Measurements from ENCODE around the gene MIF4GD.

MIF4GD gene

GRCh38 chr17:75270966-75271232 lies at the start of gene MIF4GD:
Gene MIF4GD (minus strand): TSS chr17:75271231. CDS start chr17:75270195, 1,036 bp downstream.
- peak within 1 kb of the TSS; percentile 94 for H3K27ac ChIP-seq
- TF ChIP-seq CTCF (conservative IDR thresholded peaks at IDR 0.05): no peak

- TF ChIP-seq CTCF (conservative IDR thresholded peaks at IDR 0.05): no peak
- H3K27ac ChIP-seq: no peak overlapping the region
Observed at GRCh38 chr17:75319904-75320691, 49.1 kb upstream of the MIF4GD start.

- H3K27ac ChIP-seq: no peak overlapping the region
Observed at GRCh38 chr17:75318615-75319222, 47.7 kb upstream of the MIF4GD start.

GRCh38 chr17:75318211-75318610 lies 47.2 kb upstream of the MIF4GD start:
- H3K27ac ChIP-seq: no peak overlapping the region
- no peak for TF ChIP-seq CTCF (conservative IDR thresholded peaks at IDR 0.05)

More at GRCh38 chr17:75318615-75319222, 47.7 kb upstream of the MIF4GD start:
- no peak for TF ChIP-seq CTCF (conservative IDR thresholded peaks at IDR 0.05)

GRCh38 chr17:75317671-75318070 lies 46.6 kb upstream of the MIF4GD start:
- H3K27ac ChIP-seq: no peak overlapping the region
- TF ChIP-seq CTCF (conservative IDR thresholded peaks at IDR 0.05): no peak

GRCh38 chr17:75316253-75316652 lies 45.2 kb upstream of the MIF4GD start:
- no peak overlapping the region for H3K27ac ChIP-seq
- TF ChIP-seq CTCF (conservative IDR thresholded peaks at IDR 0.05): no peak

GRCh38 chr17:75315541-75316243 lies 44.7 kb upstream of the MIF4GD start:
- no peak for TF ChIP-seq CTCF (conservative IDR thresholded peaks at IDR 0.05)
- H3K27ac ChIP-seq: no peak overlapping the region

Measured in VCaP (cell line).